Cerebellar nuclear complex (tissue), 1 donor: Measurements from ENCODE around the gene FLNB.

ENCODE experiments used
- DNase-seq, 2 experiments: peaks; one replicate each; lab custom pipeline; 2025; lab: John Stamatoyannopoulos, UW

FLNB gene, protein sequence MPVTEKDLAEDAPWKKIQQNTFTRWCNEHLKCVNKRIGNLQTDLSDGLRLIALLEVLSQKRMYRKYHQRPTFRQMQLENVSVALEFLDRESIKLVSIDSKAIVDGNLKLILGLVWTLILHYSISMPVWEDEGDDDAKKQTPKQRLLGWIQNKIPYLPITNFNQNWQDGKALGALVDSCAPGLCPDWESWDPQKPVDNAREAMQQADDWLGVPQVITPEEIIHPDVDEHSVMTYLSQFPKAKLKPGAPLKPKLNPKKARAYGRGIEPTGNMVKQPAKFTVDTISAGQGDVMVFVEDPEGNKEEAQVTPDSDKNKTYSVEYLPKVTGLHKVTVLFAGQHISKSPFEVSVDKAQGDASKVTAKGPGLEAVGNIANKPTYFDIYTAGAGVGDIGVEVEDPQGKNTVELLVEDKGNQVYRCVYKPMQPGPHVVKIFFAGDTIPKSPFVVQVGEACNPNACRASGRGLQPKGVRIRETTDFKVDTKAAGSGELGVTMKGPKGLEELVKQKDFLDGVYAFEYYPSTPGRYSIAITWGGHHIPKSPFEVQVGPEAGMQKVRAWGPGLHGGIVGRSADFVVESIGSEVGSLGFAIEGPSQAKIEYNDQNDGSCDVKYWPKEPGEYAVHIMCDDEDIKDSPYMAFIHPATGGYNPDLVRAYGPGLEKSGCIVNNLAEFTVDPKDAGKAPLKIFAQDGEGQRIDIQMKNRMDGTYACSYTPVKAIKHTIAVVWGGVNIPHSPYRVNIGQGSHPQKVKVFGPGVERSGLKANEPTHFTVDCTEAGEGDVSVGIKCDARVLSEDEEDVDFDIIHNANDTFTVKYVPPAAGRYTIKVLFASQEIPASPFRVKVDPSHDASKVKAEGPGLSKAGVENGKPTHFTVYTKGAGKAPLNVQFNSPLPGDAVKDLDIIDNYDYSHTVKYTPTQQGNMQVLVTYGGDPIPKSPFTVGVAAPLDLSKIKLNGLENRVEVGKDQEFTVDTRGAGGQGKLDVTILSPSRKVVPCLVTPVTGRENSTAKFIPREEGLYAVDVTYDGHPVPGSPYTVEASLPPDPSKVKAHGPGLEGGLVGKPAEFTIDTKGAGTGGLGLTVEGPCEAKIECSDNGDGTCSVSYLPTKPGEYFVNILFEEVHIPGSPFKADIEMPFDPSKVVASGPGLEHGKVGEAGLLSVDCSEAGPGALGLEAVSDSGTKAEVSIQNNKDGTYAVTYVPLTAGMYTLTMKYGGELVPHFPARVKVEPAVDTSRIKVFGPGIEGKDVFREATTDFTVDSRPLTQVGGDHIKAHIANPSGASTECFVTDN (N-terminal part only)

DNA sequence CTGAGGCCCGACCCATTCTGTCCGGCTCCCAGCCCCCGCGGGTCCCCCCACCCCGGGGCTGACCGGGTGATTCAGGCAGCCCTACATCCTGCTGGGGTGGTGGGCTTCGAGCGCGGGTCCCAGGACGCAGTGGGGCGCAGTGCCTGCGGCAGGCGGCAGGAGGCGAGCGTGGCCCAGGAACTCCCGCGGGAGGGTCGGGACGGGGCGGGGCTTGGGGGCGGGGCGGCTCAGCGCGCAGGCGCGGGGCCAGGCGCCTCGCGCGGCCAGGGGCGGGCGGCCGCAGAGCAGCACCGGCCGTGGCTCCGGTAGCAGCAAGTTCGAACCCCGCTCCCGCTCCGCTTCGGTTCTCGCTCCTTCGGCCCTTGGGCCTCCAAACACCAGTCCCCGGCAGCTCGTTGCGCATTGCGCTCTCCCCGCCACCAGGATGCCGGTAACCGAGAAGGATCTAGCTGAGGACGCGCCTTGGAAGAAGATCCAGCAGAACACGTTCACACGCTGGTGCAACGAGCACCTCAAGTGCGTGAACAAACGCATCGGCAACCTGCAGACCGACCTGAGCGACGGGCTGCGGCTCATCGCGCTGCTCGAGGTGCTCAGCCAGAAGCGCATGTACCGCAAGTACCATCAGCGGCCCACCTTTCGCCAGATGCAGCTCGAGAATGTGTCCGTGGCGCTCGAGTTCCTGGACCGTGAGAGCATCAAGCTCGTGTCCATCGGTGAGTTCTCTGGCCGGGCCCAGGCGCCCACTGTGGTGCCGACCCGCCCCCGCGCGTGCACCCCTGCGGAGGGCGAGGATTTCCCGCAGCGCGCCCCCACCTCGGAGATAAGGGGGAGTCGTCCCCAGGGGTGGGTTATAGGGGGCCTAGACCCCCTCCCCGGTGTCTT lies at the start of gene FLNB:
Gene FLNB, plus strand, starts transcription at position 282 of the 885 bp plus-strand sequence. Its CDS starts 143 bp downstream, at position 425.
- no peak for DNase-seq

DNA sequence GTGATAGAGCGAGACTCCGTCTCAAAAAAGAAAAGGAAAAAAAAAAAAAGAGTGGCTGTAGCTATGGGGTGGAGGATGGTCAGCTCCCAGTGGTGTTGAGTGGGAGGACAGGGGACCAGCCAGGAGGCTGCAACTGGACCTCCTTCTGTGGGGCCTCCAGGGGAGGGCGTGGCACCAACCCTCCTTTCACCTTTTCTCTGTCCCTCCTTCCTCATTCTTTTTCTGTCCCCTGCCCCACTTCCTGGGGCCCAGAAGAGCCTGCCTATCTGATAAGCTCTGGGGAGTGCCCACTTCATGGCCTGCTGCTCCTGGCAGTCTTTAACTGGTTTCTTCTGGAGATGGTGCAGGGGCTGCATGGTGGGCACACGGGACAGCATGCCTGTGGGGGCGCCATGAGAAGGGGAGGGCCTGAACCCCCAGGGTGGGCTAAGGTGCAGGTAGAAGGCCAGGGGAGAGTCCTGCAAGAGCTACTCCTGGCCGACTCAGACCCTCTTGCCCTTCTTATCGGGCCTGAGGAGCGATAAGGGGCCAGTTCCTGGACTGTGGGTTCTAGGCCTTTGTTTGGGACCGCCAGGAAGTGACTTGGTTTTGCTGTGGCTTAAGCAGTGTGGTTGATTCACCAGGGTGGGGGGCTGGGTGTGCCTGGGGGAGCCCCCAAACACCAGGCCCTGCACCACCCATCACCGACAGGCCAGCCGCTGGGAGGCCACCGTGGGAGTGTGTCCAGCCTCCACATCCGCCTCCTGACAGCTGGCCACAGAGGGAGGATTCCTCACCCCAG lies 49.4 kb upstream of the FLNB start:
- DNase-seq: no peak

- DNase-seq: no peak
Measured at GRCh38 chr3:57959423-57960173, 48.6 kb upstream of the FLNB start.

- DNase-seq: no peak
Measured at GRCh38 chr3:57960174-57960505, 48.1 kb upstream of the FLNB start.

GRCh38 chr3:57961177-57961827 lies 46.9 kb upstream of the FLNB start:
- no peak for DNase-seq

DNA sequence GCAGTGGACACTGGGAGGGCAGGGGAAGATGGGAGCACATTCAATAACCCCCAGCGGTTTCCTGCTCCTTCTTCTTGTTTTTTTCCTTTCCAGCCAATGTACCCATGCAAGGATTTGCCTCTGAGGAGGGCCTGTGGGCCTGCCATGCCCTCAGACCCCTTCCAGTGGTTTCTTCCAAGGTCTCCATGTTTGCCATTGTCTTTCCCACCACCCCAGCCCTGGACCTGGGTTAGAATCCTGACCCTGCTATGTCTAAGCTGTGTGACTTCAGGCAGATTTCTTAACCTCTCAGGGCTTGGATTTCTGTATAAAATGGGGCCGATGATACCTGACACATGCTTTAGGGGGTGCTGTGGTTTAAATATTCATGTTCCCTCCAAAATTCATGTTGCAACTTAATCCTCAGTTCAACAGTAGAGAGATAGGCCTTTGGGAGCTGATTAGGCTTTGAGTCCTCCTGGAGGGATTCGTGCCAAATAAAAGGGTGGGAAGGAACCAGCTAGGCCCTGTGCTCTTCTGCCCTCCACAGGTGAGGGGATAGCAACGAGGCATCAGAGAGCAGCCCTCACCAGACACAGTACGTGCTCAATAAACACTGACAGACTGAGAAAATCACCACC lies 46.3 kb upstream of the FLNB start:
- DNase-seq: no peak

- DNase-seq: no peak
Measured at GRCh38 chr3:57962448-57962834, 45.8 kb upstream of the FLNB start.

GRCh38 chr3:57963811-57964346 lies 44.3 kb upstream of the FLNB start:
- DNase-seq: peak in 1 of 2 experiments; percentile 4

DNA sequence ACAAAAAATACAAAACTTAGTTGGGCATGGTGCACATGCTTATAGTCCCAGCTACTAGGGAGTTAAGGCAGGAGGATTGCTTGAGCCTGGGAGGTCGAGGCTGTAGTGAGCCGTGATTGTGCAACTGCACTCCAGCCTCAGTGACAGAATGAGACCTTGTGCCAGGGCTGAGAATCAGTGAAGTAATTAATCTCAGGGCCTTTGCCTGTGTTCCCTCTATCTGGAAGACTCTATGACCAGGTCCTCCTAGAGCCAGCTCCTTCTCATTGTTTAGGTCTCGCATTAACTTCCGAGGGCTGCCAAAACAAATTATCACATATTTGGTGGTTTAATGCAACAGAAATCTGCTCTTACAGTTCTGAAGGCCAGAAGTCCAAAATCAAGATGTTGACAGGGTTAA lies 41.4 kb upstream of the FLNB start:
- no peak for DNase-seq

- DNase-seq: no peak
Measured at GRCh38 chr3:57967590-57967989, 40.6 kb upstream of the FLNB start.

- DNase-seq: no peak
Measured at GRCh38 chr3:57968501-57968900, 39.7 kb upstream of the FLNB start.

DNA sequence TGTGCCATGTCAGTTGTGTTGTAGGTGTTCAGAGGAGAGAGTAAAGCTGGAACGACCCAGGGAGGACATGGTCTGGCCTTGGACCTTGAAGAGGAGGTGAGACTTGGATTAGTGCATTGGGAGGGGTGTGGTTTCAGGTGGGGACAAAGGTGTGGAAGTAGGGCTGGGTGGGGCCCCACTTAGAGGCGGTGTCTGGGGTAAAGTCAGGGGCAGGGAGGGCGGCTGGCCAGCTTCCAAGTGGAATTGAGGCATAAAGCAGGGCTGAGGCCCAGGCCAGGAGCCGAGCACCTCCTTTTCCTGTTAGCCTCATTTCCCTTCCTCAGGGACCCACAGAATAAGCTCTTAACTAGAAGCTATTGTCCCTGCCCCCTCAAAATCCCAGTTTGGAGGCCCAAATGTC lies 36.2 kb upstream of the FLNB start:
- no peak for DNase-seq

DNA sequence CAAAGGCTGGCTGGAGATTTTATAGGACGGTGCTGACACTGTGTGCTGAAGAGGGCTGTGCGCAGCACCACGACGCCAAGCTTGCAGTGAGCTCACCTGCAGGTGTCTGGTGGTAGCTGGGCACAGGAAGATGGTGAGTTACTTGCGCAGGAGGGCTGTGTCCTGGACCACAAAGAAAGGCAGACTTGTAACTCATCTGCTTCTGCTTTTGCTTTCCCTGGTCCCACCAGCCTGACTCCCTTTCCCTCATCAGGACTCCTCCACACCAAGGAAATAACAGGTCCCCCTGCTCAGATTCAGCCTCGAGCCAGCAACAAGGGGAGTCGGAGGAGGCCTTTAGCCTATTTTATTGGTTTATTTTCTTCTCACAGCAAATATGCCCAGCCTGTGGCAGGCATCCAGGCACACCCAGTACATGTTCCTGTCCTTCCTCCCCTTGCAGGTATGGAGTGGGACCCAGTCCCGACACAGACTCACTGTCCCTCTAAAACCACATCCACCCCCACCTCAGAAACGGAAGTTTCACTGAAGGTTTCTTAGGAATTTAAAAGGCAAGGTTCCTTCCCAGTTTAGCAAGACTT lies 35.6 kb upstream of the FLNB start:
- no peak for DNase-seq

- DNase-seq: no peak
Measured at GRCh38 chr3:57973715-57974477, 34.3 kb upstream of the FLNB start.

- no peak for DNase-seq
Measured at GRCh38 chr3:57974796-57975388, 33.3 kb upstream of the FLNB start.

DNA sequence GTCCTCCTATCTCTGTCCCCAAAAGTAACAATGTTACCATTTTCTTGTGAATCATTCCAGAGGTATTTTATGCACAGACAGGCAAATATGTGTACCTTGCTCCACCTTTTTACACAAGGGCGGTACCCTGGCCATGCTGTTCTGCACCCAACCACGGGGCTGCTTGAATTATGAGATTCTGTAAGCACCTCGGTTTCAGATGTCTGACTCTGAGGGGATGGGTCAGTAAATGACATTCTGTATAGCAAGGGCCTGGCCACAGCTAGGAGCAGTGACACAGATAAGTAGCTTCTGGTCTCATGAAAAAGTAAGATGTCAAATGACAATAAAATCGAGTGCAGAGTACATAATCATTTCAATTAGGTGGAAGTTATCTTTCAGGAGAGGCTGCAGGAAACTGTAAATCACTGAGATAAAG lies 30.4 kb upstream of the FLNB start:
- no peak for DNase-seq

- DNase-seq: no peak
Measured at GRCh38 chr3:57978316-57978715, 29.9 kb upstream of the FLNB start.
